ENCODE data around the gene CALHM5. TPM values are rescaled to one million over a fixed set of nuclear protein-coding genes. Genes with fewer than 3 reads are reported as not detected.

Gene CALHM5
- total RNA-seq, 3 donors from 2014 or later, result 0.73 to 2.4 (median 1.6) TPM

- TF ChIP-seq POLR2A (IDR thresholded peaks at IDR 0.05), result no peak
- no peak for TF ChIP-seq CTCF (IDR thresholded peaks at IDR 0.05)
- TF ChIP-seq POLR2AphosphoS5 (IDR thresholded peaks at IDR 0.05), result no peak
- intact Hi-C loops (cut with DNase I; ENCODE audit: low total_unique reads), result no loop called here
- Histone ChIP-seq H3K27me3 (peaks cover 0 to 4% of the 10 kb centered on the region in 2 donors), H3K27ac (no peak overlapping the region), H3K4me1 (no peaks in the 10 kb centered on the region), H3K9me3 (no peaks in the 10 kb centered on the region), H3K4me3 (no peak overlapping the region), H3K36me3 (no peaks in the 10 kb centered on the region)
- no peak for DNase-seq (ENCODE audit: low spot score in 2 of 2)
Observed at GRCh38 chr6:116467514-116467913, 43.9 kb upstream of the CALHM5 start.

- intact Hi-C loops (cut with DNase I; ENCODE audit: low total_unique reads), result no loop called here
- no peak overlapping the region for H3K4me3 ChIP-seq
Observed at GRCh38 chr6:116468293-116468692, 43.1 kb upstream of the CALHM5 start.

GRCh38 chr6:116471531-116471930 lies 39.9 kb upstream of the CALHM5 start:
- no peak for TF ChIP-seq POLR2A (IDR thresholded peaks at IDR 0.05)
- TF ChIP-seq POLR2AphosphoS5 (IDR thresholded peaks at IDR 0.05), result no peak
- TF ChIP-seq CTCF (IDR thresholded peaks at IDR 0.05), result no peak
- intact Hi-C loops (cut with DNase I; ENCODE audit: low total_unique reads), result no loop called here
- Histone ChIP-seq H3K4me3 (no peak overlapping the region), H3K27ac (no peak overlapping the region), H3K36me3 (no peaks in the 10 kb centered on the region), H3K27me3 (no peaks in the 10 kb centered on the region), H3K9me3 (no peaks in the 10 kb centered on the region), H3K4me1 (no peaks in the 10 kb centered on the region)
- DNase-seq (ENCODE audit: low spot score in 2 of 2), result no peak

More at GRCh38 chr6:116468293-116468692, 43.1 kb upstream of the CALHM5 start:
- no peaks in the 10 kb centered on the region for H3K9me3 ChIP-seq
- no peaks in the 10 kb centered on the region for H3K36me3 ChIP-seq
- no peak for TF ChIP-seq CTCF (IDR thresholded peaks at IDR 0.05)
- TF ChIP-seq POLR2AphosphoS5 (IDR thresholded peaks at IDR 0.05), result no peak
- no peak for TF ChIP-seq POLR2A (IDR thresholded peaks at IDR 0.05)
- no peak for DNase-seq (ENCODE audit: low spot score in 2 of 2)
- no peaks in the 10 kb centered on the region for H3K27me3 ChIP-seq
- H3K4me1 ChIP-seq, result no peaks in the 10 kb centered on the region
- H3K27ac ChIP-seq, result no peak overlapping the region

- no peaks in the 10 kb centered on the region for H3K4me1 ChIP-seq
- DNase-seq (ENCODE audit: low spot score in 2 of 2), result no peak
- H3K27me3 ChIP-seq, result no peaks in the 10 kb centered on the region
- intact Hi-C loops (cut with DNase I; ENCODE audit: low total_unique reads), result no loop called here
- H3K4me3 ChIP-seq, result no peak overlapping the region
- TF ChIP-seq POLR2A (IDR thresholded peaks at IDR 0.05), result no peak
- no peak for TF ChIP-seq POLR2AphosphoS5 (IDR thresholded peaks at IDR 0.05)
- TF ChIP-seq CTCF (IDR thresholded peaks at IDR 0.05), result no peak
- H3K9me3 ChIP-seq, result no peaks in the 10 kb centered on the region
- no peak overlapping the region for H3K27ac ChIP-seq
- no peaks in the 10 kb centered on the region for H3K36me3 ChIP-seq
Observed at GRCh38 chr6:116472706-116473105, 38.7 kb upstream of the CALHM5 start.

GRCh38 chr6:116475141-116475540 lies 36.3 kb upstream of the CALHM5 start:
- intact Hi-C loops (cut with DNase I; ENCODE audit: low total_unique reads), result no loop called here
- Histone ChIP-seq H3K27ac (no peak overlapping the region), H3K27me3 (no peaks in the 10 kb centered on the region), H3K4me3 (no peak overlapping the region), H3K36me3 (no peaks in the 10 kb centered on the region), H3K9me3 (no peaks in the 10 kb centered on the region), H3K4me1 (no peaks in the 10 kb centered on the region)
- TF ChIP-seq CTCF (IDR thresholded peaks at IDR 0.05) (no peak), POLR2AphosphoS5 (IDR thresholded peaks at IDR 0.05) (no peak), POLR2A (IDR thresholded peaks at IDR 0.05) (no peak)
- no peak for DNase-seq (ENCODE audit: low spot score in 2 of 2)
